H54 (cell line): Measurements from ENCODE around the gene SCN5A.

Source experiments
- DNase-seq: peaks from one replicate; pipeline ENCODE4 v3.0.0; 2011; ENCODE audit warnings: low spot score, mixed read lengths; ENCODE audit not compliant: insufficient read length
- FAIRE-seq: peaks from 3 replicates; lab custom pipeline; 2011; peaks lifted over from hg19 to GRCh38; lab: Jason Lieb, UNC
- POLR2A ChIP-seq: IDR thresholded peaks from 2 replicates; pipeline ENCODE4 v1.6.1; 2011; ENCODE audit warnings: low read depth, mild to moderate bottlenecking, low read length

The SCN5A gene

DNA sequence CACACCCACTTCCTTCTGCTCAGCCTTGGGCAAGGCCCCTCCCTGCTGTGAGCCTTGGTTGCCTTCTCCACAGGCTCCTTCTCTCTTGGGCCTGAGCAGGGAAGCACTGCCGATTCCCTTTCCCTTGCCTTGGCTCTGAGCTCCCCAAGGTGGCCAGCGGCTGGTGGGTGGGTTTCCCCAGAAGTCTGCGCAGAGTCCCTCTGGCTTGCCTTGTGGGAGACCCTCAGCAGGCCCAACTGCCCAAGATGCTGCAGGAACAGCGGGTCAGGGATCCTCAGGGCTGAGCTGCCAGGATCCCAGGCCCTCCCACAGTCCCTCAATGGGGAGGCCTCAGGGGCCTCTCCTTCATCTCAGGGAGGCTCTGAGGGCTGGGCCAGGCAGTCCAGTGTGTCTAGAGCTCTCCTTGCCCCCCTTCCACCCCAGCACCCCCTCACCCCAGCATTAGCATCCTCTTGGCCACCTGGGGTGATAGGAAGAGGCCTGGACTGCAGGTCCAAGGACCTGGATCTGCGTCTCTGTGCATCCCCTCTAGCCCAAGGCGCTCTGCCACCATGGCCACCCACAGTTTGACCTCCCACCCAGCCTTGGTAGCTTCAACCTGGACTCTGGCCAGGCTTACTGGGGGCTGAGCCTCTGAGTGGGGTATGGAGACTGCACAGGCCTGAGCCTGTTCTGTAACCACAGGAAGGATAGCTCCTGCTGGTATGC, 84.7 kb downstream of the SCN5A start:
- DNase-seq (no peak), FAIRE-seq (no peak)
- no peak for TF ChIP-seq POLR2A

DNA sequence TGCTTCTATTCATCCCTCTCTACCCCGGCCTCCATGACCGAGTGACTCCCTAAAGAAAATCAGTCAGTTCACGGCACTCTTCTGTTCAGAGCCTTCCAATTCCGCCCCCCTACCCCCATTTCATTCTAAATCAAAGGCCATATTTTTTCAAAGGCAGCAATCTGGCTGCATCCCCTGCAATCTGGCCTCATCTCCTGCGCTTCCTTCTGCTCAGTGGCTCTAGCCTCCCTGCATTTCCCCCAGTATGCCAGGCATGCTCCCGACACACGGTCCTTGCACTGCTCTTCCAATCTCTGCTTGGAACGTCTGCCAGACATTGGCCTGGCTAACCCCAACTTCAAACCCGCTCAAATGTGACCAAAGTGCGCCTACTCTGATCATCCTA, 85.6 kb downstream of the SCN5A start:
- no peak for DNase-seq
- no peak for TF ChIP-seq POLR2A
- no peak for FAIRE-seq

DNA sequence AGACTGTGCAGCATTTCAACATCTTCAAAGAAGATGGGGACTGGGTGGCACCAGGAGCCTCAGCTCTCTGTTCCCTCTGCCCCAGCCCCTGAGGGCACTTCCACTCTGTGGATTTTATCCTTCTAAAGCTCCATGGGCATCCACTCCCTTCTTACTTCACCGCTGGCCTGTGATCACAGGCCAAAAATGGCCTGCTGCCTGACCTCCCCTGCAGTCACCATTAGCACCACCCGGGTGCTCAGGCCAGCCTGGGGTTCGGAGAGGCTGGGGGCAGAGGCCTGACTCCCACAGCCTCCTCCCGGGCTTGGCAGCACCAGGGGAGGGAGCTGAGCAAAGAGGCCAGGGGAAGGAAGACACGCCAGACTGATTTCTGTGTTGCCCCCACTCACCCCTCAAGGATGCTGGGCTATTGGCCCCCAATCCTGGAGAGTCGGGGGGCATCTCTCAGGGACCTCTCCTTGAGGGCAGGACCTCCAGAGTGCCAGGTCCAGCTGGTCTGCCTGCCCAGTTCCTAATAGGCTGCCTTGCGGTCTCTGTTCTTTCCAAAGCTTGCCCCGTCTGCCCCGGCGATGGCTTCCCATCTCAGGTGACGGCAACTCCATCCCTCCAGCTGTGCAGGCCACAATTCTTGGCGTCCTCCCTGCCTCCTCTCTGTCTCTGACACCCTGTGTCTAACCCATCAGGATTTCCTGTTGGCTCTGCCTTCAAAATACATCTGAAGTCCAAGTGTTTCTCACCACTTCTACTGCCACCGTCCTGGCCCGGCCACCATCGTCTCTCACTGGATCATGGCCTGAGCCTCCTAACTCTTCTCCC, 86.2 kb downstream of the SCN5A start:
- DNase-seq: no peak
- no peak for TF ChIP-seq POLR2A
- FAIRE-seq: no peak

DNA sequence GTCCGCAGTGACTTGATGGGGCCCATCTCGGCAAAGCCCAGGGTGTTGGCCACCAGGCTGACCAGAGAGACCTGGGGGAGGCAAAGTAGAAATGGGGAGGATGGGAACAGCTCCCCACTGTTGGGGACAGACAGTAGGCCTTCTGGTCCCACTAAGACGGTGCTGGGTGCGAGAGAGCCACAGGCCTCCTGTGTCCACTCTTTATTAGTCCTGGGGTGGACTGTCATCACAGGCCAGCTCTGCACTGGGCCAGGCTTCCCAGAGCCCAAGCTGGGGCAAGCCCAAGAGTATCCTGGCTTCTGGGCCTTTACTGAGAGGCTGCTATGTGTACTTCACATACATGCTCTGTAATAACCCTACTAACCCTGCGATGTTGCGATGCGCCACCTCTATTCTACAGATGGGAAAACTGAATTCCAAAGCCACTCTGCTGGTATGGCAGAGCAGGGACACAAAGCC, 87.0 kb downstream of the SCN5A start:
- TF ChIP-seq POLR2A: no peak
- DNase-seq (no peak), FAIRE-seq (no peak)

DNA sequence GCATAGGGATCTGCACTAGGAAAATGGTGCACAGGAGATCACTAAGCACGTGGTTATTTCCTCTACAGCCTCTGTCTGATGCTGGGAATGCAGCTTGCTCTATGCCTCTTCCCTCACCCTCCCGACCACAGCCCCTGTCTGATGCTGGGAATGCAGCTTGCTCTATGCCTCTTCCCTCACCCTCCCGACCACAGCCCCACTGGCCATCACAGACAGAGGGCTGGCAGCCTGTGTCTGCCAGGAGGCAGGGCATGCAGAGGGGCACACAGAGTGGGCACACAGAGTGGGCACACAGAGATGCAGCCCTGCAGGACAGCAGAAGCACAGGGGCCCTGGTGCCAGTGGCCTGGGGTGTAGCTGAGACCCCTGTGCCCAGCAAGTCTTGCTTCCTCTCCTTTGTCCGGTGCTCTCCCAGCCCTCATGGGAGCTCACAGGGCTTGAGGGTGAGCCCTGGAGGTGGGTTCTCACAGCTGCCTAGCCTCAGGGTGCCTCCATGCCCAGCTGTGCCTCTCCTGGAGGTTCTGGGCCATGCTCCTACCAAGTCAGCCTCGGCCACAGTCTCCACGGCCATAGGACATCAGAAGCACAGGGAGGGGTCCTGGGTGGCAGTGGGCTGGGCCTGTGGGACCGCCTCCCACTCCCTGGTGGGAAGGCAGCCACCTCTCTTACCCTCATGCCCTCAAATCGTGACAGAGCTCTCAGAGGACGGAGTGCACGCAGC, 87.6 kb downstream of the SCN5A start:
- FAIRE-seq (no peak), DNase-seq (no peak)
- no peak for TF ChIP-seq POLR2A

DNA sequence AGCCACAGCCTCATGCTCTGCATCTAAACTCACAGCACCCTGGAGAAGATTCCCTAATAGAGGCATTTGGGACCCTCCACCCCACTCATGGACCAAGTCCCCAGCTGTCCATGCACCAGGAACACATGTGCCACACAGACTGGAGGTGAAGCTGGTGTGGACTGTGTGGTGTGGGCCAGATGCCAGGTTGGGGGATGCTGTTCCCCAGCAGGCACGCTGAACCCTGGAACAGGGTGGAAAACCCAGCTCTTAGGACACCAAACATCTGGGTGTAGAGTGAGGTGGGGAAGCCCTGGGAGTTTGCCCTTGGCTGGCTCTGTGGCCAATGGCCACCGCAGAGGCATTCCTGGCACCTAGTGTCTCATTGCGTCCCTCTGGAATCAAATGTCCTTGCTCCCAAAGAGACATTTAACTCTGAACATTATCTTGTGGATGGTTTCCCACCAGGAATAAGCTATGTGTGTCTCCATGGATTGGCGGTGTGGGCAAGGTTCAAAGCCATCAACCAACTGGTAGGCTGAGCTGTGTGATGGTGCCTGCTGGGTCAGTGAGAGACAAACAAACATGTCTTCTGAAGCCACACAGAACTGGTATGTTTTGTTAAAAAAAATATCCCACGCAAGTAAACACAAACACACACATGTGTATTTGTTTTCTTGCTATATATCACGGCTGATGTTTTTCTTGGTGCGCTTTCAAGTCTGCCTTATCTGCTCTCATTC, 88.3 kb downstream of the SCN5A start:
- no peak for TF ChIP-seq POLR2A
- DNase-seq (no peak), FAIRE-seq (no peak)

- DNase-seq (no peak), FAIRE-seq (no peak)
- no peak for TF ChIP-seq POLR2A
These were observed 89.2 kb downstream of the SCN5A start for GRCh38 chr3:38560284-38560683.

GRCh38 chr3:38558864-38559263, 90.6 kb downstream of the SCN5A start:
- TF ChIP-seq POLR2A: no peak
- DNase-seq (no peak), FAIRE-seq (no peak)

- DNase-seq (no peak), FAIRE-seq (no peak)
- TF ChIP-seq POLR2A: no peak
These were observed 92.7 kb downstream of the SCN5A start for GRCh38 chr3:38556640-38557358.

- TF ChIP-seq POLR2A: no peak
- FAIRE-seq: no peak
These were observed 93.6 kb downstream of the SCN5A start for GRCh38 chr3:38555926-38556325.

GRCh38 chr3:38555149-38555840, 94.2 kb downstream of the SCN5A start:
- no peak for DNase-seq
- no peak for FAIRE-seq
- TF ChIP-seq POLR2A: no peak

More at GRCh38 chr3:38555926-38556325, 93.6 kb downstream of the SCN5A start:
- DNase-seq: no peak

DNA sequence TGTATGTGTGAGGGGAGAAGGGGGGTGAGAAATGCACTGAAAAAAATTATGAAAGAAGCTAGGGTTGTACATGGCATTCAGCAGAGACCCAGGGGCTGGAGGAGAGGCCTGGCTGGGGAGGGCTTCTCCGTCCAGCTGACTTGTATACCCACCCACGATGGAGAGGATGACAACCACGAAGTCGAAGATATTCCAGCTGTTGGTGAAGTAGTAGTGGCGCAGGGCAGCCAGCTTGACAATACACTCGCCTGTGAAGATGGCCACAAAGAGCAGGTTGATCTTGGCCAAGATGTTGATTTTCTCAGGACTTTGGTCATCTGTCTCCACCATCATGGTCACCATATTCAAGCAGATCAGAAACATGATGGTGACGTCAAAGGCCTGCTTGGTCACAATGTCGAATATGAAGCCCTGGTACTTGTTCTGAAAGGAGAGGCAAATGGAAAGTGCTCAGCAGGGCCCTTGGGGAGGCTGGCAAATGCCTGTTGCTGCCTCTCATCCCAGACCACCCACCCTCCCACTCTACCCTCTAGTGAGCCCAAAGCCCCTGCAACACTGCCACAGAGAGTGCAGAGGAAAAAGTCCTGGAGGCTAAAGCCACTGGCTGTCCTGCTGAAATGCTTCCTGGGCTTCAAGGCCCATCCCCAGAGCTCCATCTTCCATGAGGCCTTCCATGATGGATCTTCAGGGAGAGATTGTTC, 95.2 kb downstream of the SCN5A start:
- TF ChIP-seq POLR2A: no peak
- FAIRE-seq (no peak), DNase-seq (no peak)

GRCh38 chr3:38553071-38553470, 96.4 kb downstream of the SCN5A start:
- no peak for TF ChIP-seq POLR2A
- FAIRE-seq (no peak), DNase-seq (no peak)
